NT2/D1 (cell line): ENCODE results near the gene TBC1D25.
"Not testable (repeated sequence)": the region's sequence is repeated elsewhere in the genome, so short reads cannot be mapped to it uniquely, and the experiment has no call there.

ENCODE experiments used
- SUZ12 ChIP-seq: IDR thresholded peaks from 2 replicates; pipeline ENCODE4 v1.6.1; 2011; ENCODE audit not compliant: insufficient read length, insufficient read depth; ENCODE audit errors: extremely low read depth
- YY1 ChIP-seq: IDR thresholded peaks from 2 replicates; pipeline ENCODE4 v1.6.1; 2011; ENCODE audit not compliant: insufficient read length, insufficient read depth
- ZNF274 ChIP-seq: IDR thresholded peaks from 2 replicates; pipeline ENCODE4 v1.6.1; 2011; ENCODE audit warnings: mild to moderate bottlenecking, low read depth, low read length

DNA sequence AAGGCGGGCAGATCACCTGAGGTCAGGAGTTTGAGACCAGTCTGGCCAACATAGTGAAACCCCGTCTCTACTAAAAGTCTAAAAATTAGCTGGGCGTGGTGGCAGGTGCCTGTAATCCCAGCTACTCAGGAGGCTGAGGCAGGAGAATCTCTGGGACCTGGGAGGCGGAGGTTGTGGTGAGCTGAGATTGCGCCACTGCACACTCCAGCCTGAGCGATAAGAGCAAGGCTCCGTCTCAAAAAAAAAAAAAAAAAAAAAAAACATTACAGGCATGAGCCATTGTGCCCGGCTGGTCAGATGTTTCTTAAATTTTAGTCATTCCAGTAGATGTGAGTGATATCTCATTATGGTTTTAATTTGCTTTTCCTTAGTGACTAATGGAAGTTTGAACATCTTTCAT, 13.7 kb upstream of the TBC1D25 start:
- TF ChIP-seq ZNF274, YY1, SUZ12: not testable (repeated sequence)
